GM10248 (cell line): Measurements from ENCODE around the gene IFNA8.
A peak's percentile ranks its signal among the peaks of the same experiment; 100 is the strongest.

Source experiments
- CTCF ChIA-PET: fragments of 300-600 bp; sonication (Branson Sonifier 250); formaldehyde crosslinking; extraction: SDS; loops from one replicate; lab custom pipeline; 2021; ENCODE audit warnings: antibody characterized with exemption; lab: Yijun Ruan, JAX
- POLR2A ChIA-PET: fragments of 350-650 bp; sonication (Branson Sonifier 250); formaldehyde crosslinking; extraction: SDS; loops from one replicate; lab custom pipeline; 2020; ENCODE audit warnings: antibody characterized with exemption; lab: Yijun Ruan, JAX
- DNase-seq: peaks from one replicate; pipeline ENCODE4 v3.0.0; 2012; ENCODE audit errors: extremely low spot score
- TF ChIP-seq, protein P1 (sequence below): IDR thresholded peaks from 2 replicates; pipeline ENCODE4 v1.5.1; 2012; ENCODE audit warnings: mild to moderate bottlenecking, low read depth; ENCODE audit errors: extremely low read depth, missing control alignments, control extremely low read depth

The IFNA8 gene

DNA sequence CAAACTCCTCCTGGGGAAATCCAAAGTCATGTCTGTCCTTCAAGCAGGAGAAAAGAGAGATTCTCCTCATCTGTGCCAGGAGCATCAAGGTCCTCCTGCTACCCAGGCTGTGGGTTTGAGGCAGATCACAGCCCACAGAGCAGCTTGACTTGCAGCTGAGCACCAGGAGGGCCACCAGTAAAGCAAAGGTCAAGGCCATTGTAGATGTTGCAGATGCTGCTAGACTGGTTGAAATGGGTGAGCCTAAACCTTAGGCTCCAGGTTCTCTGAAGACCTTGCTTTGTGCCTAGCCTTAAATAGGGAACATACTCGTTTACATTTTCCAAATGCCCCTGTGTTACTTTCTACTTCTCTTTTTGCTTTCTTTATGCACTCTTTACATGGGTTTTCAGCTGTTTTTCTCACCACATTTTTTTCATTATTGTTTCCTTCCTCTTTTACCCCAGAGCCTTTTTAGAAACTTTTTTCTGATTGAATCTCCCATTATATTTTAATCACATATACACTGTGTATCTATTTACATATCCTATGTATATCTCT is 23.7 kb upstream of the IFNA8 start, which contains the start of gene IFNA2:
Gene IFNA2 (minus strand): TSS at position 268 of the 540 bp plus-strand sequence. CDS start 69 bp downstream, at position 199.
- TF ChIP-seq, protein P1, sequence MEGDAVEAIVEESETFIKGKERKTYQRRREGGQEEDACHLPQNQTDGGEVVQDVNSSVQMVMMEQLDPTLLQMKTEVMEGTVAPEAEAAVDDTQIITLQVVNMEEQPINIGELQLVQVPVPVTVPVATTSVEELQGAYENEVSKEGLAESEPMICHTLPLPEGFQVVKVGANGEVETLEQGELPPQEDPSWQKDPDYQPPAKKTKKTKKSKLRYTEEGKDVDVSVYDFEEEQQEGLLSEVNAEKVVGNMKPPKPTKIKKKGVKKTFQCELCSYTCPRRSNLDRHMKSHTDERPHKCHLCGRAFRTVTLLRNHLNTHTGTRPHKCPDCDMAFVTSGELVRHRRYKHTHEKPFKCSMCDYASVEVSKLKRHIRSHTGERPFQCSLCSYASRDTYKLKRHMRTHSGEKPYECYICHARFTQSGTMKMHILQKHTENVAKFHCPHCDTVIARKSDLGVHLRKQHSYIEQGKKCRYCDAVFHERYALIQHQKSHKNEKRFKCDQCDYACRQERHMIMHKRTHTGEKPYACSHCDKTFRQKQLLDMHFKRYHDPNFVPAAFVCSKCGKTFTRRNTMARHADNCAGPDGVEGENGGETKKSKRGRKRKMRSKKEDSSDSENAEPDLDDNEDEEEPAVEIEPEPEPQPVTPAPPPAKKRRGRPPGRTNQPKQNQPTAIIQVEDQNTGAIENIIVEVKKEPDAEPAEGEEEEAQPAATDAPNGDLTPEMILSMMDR = no peak
- no peak for DNase-seq
- POLR2A ChIA-PET = no interaction called here
- CTCF ChIA-PET = interaction anchor here (1.1 to 4.2 kb wide), 2 partner anchors 11 to 48 kb away, joined by 4 to 30 read pairs; no protein-coding TSS in a partner anchor

DNA sequence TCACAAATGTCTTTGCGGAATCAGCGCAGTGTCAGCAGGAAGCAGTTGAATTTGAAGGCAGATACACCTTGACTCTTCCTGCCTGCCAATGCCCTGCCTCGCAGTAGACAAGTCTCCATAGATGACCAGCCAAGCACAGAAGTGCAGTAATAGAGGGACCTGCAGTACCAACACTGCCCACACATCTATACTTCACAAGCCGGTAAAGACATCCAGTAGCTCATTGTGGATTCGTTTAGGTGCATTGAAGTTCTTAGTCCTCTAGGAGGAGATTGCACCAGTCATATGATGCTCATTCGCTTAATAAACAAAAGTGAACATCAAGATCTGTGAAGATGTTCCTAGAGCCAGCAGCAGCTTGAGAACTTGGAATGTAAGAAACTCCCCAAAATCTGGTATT is 16.6 kb upstream of the IFNA8 start:
- no peak for DNase-seq
- POLR2A ChIA-PET = no interaction called here
- CTCF ChIA-PET = interaction anchor here (1.0 to 4.3 kb wide), 9 partner anchors 10 to 197 kb away, joined by 3 to 23 read pairs (median 8); no protein-coding TSS in a partner anchor
- TF ChIP-seq, protein P1 = no peak

DNA sequence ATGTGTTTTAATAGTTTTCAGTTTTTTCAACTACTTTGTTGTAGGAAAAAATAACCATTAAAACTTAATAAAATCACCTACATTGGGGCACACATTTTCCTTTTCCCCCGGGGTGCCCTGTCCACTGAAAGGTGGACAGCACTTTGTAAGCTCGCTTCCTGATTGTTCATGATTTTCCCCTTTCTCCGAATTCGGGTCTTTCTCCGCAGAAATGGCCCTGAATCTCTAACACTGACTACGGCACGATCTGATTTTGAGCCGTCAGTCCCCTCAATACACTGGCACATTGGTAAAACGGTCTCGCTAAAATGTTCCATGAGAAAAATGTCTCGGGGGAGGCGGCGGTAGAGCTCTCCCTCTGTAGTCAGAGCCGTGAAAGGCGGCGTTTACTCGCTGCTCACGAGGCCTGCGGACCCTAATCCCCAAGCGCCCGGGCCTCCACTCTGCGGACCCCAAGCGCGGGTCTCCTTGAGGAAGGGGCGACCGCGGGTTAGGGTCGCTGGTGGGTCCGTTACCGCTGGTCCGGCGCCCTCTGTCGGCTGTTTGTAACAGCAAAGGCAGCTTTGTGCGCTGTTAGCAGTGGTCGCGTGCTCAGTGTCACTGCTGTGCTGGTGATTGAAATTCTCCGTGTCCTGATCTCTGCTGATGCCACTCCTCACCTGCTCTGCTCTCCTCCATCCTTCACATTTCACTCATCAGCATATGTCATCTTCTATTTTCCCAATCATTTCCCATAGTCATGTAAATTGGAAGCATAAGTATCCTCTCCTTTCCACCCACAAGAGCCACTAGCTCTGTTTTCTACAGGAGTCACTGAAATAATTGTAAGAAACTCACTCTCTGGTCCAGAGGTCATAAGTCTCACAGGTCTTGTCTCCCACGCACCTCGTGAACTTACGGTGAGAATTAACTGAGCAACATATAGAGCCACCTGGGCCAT is 12.9 kb upstream of the IFNA8 start:
- peak; percentile 54 for DNase-seq
- ChIA-PET CTCF (interaction anchor here (0.6 to 3.8 kb wide), 50 partner anchors 10 to 402 kb away, joined by 3 to 95 read pairs (median 5); partner anchors contain the start of genes IFNA2, IFNA6, IFNA8 and KLHL9), POLR2A (no interaction called here)
- TF ChIP-seq, protein P1 = peak; percentile 85

DNA sequence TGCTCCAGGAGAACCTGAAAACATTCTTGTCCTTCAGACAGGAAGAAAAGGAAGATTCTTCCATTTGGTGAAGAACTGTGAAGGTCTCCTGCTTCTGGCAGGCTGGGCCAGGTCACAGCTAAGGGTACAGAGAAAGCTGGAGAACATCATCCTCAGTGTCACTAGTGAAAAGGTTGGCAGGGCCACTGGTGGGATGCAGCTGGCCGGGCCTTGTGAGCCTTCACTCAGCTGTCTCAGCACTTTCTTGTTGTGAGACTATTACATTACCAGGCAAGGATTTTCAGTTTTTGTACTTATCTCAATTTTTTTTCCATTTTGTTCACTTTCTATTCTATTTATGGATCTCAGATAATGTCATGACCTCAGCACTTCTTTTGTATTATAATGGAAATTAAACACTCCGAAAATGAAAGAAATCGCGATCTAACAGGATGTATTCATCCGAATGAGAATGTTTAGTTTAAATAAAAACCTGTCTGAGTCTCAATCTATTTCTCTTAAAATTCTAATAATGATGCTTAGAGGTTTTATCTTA is 9.9 kb upstream of the IFNA8 start:
- TF ChIP-seq, protein P1 = no peak

DNA sequence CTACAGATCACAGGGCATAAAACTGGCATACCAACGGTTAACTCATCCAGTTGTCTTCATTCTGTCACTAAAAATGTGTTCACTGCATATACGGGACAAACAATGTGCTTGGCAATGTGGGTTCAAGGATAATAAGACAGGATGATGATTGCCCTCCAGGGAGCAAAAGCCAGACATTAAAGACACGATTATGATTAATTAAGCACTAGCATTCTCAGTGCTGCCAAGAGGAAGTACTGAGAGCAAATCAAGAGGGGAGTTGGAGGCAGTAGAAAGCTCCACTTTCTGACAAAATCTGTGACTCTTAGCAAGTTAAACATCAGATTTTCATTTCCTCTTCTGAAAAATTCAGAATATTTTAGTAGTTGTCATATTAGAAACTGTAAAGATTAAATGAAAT is 9.0 kb upstream of the IFNA8 start:
- ChIA-PET POLR2A (no interaction called here), CTCF (interaction anchor here (1.9 kb wide), 1 partner anchor 10 kb away, joined by 4 read pairs; no protein-coding TSS in a partner anchor)
- DNase-seq = no peak
- TF ChIP-seq, protein P1 = no peak

More for the DNA sequence above, 9.9 kb upstream of the IFNA8 start:
- DNase-seq = no peak
- ChIA-PET POLR2A (no interaction called here), CTCF (interaction anchor here (0.7 to 2.2 kb wide), 6 partner anchors 9 to 204 kb away, joined by 3 to 19 read pairs (median 4); partner anchors contain the start of gene IFNA8)
